ENCODE results near the gene DHX32.
A peak's percentile ranks its signal among the peaks of the same experiment; 100 is the strongest.
"Not testable (repeated sequence)": the region's sequence is repeated elsewhere in the genome, so short reads cannot be mapped to it uniquely, and the experiment has no call there.

DHX32 gene

GRCh38 chr10:125881192-125881591 lies at the start of gene DHX32:
DHX32 (minus strand) TSS chr10:125881292; CDS start chr10:125880824, 468 bp downstream.
- no peak for DNase-seq (ENCODE audit: low read depth, low spot score)

- no peak for DNase-seq (ENCODE audit: low read depth, low spot score)
Observed at GRCh38 chr10:125929618-125930017, 48.5 kb upstream of the DHX32 start.

GRCh38 chr10:125928928-125929585 lies 48.0 kb upstream of the DHX32 start:
- DNase-seq (ENCODE audit: low read depth, low spot score), result no peak

- DNase-seq (ENCODE audit: low read depth, low spot score), result not testable (repeated sequence)
Observed at GRCh38 chr10:125927265-125927664, 46.2 kb upstream of the DHX32 start.

- DNase-seq (ENCODE audit: low read depth, low spot score), result no peak
Observed at GRCh38 chr10:125926247-125926646, 45.2 kb upstream of the DHX32 start.

GRCh38 chr10:125925262-125925834 lies 44.3 kb upstream of the DHX32 start:
- no peak for DNase-seq (ENCODE audit: low read depth, low spot score)

- not testable (repeated sequence) for DNase-seq (ENCODE audit: low read depth, low spot score)
Observed at GRCh38 chr10:125921643-125922306, 40.7 kb upstream of the DHX32 start.

- not testable (repeated sequence) for DNase-seq (ENCODE audit: low read depth, low spot score)
Observed at GRCh38 chr10:125917704-125918361, 36.7 kb upstream of the DHX32 start.

- no peak for DNase-seq (ENCODE audit: low read depth, low spot score)
Observed at GRCh38 chr10:125916977-125917376, 35.9 kb upstream of the DHX32 start.

- not testable (repeated sequence) for DNase-seq (ENCODE audit: low read depth, low spot score)
Observed at GRCh38 chr10:125913277-125913676, 32.2 kb upstream of the DHX32 start.

GRCh38 chr10:125911990-125912389 lies 30.9 kb upstream of the DHX32 start:
- no peak for DNase-seq (ENCODE audit: low read depth, low spot score)

- no peak for DNase-seq (ENCODE audit: low read depth, low spot score)
Observed at GRCh38 chr10:125911145-125911544, 30.1 kb upstream of the DHX32 start.

- not testable (repeated sequence) for DNase-seq (ENCODE audit: low read depth, low spot score)
Observed at GRCh38 chr10:125909491-125909890, 28.4 kb upstream of the DHX32 start.

GRCh38 chr10:125908813-125909212 lies 27.7 kb upstream of the DHX32 start:
- DNase-seq (ENCODE audit: low read depth, low spot score), result not testable (repeated sequence)

- not testable (repeated sequence) for DNase-seq (ENCODE audit: low read depth, low spot score)
Observed at GRCh38 chr10:125907598-125907997, 26.5 kb upstream of the DHX32 start.

GRCh38 chr10:125905069-125905994 lies 24.2 kb upstream of the DHX32 start:
- not testable (repeated sequence) for DNase-seq (ENCODE audit: low read depth, low spot score)

GRCh38 chr10:125903135-125903640 lies 22.1 kb upstream of the DHX32 start:
- not testable (repeated sequence) for DNase-seq (ENCODE audit: low read depth, low spot score)

- not testable (repeated sequence) for DNase-seq (ENCODE audit: low read depth, low spot score)
Observed at GRCh38 chr10:125900963-125901362, 19.9 kb upstream of the DHX32 start.

- DNase-seq (ENCODE audit: low read depth, low spot score), result not testable (repeated sequence)
Observed at GRCh38 chr10:125897317-125897716, 16.2 kb upstream of the DHX32 start.

- peak; percentile 46 for DNase-seq (ENCODE audit: low read depth, low spot score)
Observed at GRCh38 chr10:125896088-125896934, 15.2 kb upstream of the DHX32 start, which contains the start of gene FANK1. FANK1 (plus strand) TSS chr10:125896564; CDS start chr10:125896643, 79 bp downstream.
